GM21528 (cell line): Measurements from ENCODE around the gene FAM20A.

Experiments
- ATAC-seq: cut with Tn5 transposase; IDR thresholded peaks from one replicate; pipeline ENCODE4 v1.9.1; 2021; ENCODE audit warnings: mild to moderate bottlenecking, moderate library complexity; ENCODE audit not compliant: unreplicated experiment, low FRiP score

The FAM20A gene

GRCh38 chr17:68611353-68612208 lies 10.4 kb upstream of the FAM20A start:
- ATAC-seq = no peak

DNA sequence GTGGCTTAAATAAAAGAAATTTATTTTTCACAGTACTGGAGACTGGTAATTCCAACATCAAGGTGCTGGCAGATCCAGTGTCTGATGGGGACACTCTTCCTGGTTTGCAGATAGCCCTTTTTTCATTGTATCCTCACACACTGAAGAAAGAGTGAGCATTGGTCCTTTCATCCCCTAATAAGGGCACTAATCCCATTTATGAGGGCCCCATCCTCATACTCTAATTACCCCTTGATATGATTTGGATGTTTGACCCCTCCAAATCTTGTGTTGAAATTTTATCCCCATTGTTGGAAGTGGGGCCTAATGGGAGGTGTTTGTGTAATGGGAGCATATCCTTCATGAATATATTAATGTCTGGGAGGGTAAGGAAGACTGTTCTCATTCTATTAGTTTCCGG lies 9.4 kb upstream of the FAM20A start:
- ATAC-seq = no peak

- no peak for ATAC-seq
Measured at GRCh38 chr17:68608515-68609130, 7.5 kb upstream of the FAM20A start.

GRCh38 chr17:68606451-68607307 lies 5.5 kb upstream of the FAM20A start:
- ATAC-seq = no peak

- no peak for ATAC-seq
Measured at GRCh38 chr17:68605914-68606313, 4.7 kb upstream of the FAM20A start.

DNA sequence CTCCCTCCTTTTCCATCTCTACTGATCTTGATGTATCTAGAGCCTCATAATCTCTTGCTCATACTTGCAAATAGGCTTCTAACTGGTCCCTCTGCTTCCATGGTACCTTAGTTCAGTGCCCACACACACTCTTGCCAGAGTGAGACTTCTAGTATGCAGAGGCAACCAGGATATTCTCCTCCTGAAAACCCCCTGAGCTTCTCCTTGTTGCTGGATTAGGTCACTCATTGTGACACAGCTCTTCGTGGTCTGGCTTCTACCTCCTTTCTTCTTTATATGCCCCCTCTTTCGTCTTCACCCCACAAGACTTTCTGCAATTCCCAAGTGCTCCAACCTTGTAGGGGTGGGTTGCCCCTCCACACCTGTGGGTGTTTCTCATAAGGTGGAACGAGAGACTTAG lies 2.5 kb upstream of the FAM20A start:
- ATAC-seq = no peak

DNA sequence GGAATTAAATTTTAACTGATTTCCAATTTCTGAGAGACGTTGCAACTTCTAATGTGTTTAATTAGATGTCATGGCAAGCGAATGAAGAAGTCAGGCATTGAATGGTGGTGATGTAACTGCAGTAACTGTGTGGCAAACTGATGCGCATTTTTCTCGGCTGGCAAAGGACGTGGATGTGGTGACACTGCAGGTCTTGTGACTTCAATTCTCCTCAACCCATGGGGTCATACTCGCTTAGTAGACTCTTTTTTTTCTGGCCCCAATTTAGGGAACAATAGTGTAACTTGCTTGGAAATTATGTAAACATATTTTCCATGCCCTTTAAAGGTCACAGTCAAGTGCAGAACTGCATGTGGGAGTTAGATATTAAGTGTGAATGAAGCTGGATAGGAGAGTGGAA lies 1.9 kb upstream of the FAM20A start:
- ATAC-seq = no peak

DNA sequence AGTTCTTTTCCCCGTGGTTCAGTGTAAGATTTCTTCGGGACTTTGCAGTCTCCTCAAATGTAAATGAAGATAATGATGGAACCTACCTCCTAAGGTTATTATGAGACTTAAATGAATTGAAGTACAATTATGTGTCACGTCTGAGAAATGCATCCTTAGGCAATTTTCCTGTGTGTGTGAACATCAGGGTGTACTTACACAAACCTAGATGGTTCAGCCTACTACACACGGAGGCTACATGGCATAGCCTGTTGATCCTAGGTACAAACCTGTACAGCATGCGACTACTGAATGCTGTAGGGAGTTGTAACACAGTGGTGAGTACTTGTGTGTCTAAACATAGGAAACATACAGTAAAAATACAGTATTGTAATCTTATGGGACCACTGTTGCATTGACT lies 1.1 kb upstream of the FAM20A start:
- no peak for ATAC-seq

GRCh38 chr17:68601565-68602288 lies 560 bp upstream of the FAM20A start:
- ATAC-seq = no peak

DNA sequence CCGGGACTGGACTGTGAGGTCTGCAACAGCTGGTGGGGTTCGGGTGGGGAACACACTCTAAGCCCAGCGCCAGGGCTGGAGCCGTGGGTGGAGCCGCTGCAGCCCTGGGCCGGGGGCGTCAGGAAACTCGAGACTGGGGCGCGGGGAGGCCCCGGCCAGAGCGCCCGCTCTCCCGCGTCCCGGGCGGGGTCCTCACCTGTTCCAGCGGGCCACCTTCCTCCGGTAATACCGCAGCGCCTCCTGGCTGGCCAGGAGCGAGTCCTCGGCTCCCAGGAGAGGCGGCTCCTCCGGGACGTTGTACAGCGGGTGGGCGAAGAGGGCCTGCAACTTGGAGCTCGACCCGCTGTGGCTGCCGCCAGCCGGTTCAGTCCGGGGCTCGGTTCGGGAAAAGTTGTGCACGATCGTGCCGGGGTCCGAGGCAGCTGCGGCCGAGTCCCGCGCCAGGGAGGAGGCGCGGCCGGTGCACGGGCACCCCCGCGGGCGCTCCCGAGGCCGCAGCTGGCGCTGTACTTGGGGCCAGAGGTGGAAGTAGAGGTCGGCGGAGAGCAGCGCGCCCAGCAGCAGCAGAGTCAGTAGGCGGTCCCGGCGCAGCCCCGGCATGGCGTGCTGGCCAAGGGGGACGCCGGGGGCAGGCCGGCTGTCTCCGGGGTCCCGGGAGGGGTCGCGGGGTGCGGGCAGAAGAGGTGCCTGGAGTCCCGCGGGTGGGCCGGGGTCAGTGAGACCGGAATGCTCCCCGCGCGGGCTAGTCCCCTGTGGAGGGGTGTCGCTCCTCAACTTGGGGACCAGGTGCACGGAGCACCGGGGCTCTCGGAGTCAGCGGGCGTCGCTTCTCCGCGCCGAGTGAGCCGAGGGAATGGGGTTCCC lies 868 bp downstream of the FAM20A start:
- ATAC-seq = no peak

- ATAC-seq = no peak
Measured at GRCh38 chr17:68599552-68600066, 1.6 kb downstream of the FAM20A start.

GRCh38 chr17:68599091-68599490 lies 2.1 kb downstream of the FAM20A start:
- no peak for ATAC-seq

DNA sequence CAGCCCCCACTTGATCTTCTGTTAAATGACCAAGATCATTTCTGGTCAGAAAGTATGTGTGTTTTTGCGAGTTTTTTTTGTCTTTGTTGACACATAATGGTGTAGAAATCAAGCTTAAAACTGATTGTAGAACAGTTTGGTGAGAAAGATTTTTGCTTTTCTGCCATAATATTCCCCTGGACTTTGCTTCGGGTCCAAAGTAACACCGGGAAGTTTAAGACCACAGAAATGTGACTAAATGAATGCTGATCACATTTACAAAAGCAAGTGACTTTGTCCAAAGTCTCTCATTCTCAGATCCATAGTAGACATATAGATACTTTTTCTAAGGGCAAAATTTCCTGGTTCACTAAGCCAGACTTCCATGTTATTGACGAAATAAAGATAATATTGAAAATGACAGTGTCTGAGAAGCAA lies 2.6 kb downstream of the FAM20A start:
- ATAC-seq = no peak

DNA sequence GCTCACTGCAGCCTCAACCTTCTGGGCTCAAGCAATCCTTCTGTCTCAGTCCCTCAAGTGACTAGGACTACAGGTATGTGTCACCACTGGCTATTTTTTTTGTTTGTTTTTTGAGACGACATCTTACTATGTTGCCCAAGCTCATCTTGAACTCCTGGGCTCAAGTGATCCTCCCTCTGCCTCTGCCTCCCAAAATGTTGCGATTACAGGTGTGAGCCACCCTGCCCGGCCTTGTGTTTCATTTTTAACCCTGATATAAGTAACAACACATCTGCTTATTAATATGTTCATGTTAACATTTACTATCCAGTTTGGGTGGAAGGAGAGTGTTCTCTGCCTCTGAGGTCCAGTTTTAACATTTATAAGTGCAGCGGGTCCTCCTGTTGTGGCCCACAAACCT lies 3.1 kb downstream of the FAM20A start:
- no peak for ATAC-seq

GRCh38 chr17:68596411-68596945 lies 4.7 kb downstream of the FAM20A start:
- no peak for ATAC-seq

DNA sequence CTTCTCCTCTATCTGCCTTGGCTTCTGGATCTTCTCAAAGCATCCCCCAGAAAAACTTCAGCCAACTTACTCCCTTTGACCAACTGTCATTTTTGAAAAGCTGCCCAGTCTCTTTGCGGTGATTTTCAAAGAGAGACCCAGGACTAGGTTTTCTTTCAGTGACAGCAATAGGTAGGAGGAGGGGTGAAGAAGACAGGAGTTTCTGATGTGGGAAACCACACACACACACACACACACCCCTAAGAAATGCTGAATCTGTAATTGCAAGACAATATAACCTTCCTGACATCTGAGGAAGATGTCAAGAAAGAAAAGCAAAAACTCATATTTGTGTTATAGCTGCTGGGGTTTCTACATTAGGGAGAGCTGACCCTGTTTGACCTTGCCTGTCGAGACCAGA lies 5.2 kb downstream of the FAM20A start:
- no peak for ATAC-seq

DNA sequence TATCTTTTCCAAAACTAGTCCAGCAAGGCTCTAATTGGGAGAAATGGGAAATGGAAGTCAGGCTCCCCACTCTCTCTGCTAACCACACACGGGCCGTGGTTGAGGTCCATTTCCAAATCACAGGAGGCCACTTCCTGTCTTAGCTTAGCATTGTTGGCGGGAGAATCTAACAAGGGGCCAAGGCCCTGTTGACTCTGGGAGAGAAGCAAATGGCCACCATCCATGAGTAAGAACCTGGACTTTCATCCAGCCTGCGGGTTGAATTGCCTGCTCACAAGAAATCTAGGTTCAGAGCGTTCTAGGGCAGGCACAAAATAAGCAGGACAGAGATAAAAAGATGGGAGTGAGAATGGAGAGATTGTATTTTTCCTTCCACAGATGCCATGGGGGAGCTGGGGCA lies 5.7 kb downstream of the FAM20A start:
- ATAC-seq = no peak

DNA sequence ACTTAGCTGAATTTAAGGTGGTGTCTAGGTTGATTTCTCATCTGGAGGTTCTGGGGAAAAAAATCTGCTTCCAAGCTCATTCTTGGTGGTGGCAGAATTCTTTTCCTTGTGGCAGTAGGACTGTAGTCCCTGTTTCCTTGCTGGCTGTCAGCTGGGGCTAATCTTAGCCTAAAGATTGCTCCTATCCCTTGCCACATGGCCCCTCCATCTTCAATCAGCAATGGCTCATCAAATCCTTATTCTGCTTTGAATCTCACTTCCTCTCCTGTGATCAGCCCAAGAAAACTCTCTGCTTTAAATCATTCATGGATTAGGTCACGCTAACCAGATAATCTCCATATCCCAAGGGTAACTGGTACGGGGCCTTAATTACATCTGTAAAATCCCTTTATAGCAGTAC lies 6.6 kb downstream of the FAM20A start:
- no peak for ATAC-seq
